ENCODE measurements around the gene BLM. TPM values are rescaled to one million over a fixed set of nuclear protein-coding genes. Genes with fewer than 3 reads are reported as not detected.

Gene BLM
- total RNA-seq, 1 donor from 2014 or later, result 11.5 TPM

GRCh38 chr15:90681480-90681879, 35.7 kb upstream of the BLM start:
- Mint-ChIP-seq H3K4me1 (ENCODE audit: unreplicated experiment) (peaks cover 5% of the 10 kb centered on the region), H3K36me3 (ENCODE audit: low read depth, unreplicated experiment) (no peaks in the 10 kb centered on the region), H3K27me3 (ENCODE audit: unreplicated experiment) (peaks cover 7% of the 10 kb centered on the region), H3K27ac (ENCODE audit: unreplicated experiment) (no peak overlapping the region), H3K9me3 (ENCODE audit: unreplicated experiment) (no peaks in the 10 kb centered on the region), H3K4me3 (ENCODE audit: unreplicated experiment) (no peak overlapping the region)
- TF ChIP-seq, protein P1, sequence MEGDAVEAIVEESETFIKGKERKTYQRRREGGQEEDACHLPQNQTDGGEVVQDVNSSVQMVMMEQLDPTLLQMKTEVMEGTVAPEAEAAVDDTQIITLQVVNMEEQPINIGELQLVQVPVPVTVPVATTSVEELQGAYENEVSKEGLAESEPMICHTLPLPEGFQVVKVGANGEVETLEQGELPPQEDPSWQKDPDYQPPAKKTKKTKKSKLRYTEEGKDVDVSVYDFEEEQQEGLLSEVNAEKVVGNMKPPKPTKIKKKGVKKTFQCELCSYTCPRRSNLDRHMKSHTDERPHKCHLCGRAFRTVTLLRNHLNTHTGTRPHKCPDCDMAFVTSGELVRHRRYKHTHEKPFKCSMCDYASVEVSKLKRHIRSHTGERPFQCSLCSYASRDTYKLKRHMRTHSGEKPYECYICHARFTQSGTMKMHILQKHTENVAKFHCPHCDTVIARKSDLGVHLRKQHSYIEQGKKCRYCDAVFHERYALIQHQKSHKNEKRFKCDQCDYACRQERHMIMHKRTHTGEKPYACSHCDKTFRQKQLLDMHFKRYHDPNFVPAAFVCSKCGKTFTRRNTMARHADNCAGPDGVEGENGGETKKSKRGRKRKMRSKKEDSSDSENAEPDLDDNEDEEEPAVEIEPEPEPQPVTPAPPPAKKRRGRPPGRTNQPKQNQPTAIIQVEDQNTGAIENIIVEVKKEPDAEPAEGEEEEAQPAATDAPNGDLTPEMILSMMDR (IDR thresholded peaks at IDR 0.05; ENCODE audit: unreplicated experiment), result no peak
- no peak for DNase-seq (ENCODE audit: low spot score)

DNA sequence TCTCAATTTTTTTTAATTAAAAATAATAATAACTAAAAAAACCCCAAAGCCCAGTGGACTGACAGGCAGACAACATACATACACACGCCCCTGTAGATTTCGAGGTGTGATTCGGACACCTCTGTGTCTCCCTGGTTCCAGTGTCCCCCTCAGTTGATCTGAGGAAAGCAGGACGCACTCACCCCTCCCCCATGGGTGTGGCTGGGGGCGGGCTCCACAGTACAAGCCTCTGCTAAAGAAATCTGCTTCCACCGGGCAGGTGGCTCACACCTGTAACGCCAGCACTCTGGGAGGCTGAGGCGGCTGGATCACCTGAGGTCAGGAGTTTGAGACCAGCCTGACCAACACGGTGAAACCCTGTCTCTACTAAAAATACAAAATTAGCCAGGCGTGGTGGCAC, 33.8 kb upstream of the BLM start:
- no peak overlapping the region for H3K27ac Mint-ChIP-seq (ENCODE audit: unreplicated experiment)
- DNase-seq (ENCODE audit: low spot score), result no peak
- no peaks in the 10 kb centered on the region for H3K9me3 Mint-ChIP-seq (ENCODE audit: unreplicated experiment)
- peaks cover under 1% of the 10 kb centered on the region for H3K4me1 Mint-ChIP-seq (ENCODE audit: unreplicated experiment)
- no peaks in the 10 kb centered on the region for H3K36me3 Mint-ChIP-seq (ENCODE audit: low read depth, unreplicated experiment)
- peaks cover 7% of the 10 kb centered on the region for H3K27me3 Mint-ChIP-seq (ENCODE audit: unreplicated experiment)
- TF ChIP-seq, protein P1 (IDR thresholded peaks at IDR 0.05; ENCODE audit: unreplicated experiment), result no peak
- no peak overlapping the region for H3K4me3 Mint-ChIP-seq (ENCODE audit: unreplicated experiment)

DNA sequence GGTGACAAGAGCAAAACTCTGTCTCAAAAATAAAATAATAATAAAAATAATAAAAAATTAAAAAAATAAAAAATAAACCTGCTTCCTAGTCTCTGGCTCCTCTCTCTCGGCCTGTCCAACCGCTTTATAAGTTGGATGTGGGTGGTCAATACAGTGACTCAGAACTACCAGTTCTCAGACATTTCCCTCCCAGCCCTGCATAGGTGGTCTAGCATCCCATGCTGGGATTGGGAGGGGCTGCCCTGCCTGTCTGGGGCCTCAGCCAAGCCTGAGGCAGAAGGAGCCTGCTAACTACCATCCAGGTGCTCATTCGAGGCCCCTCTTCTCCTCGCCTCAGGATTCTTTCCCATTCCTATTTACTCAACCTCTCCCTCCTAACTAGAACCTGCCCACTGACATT, 33.3 kb upstream of the BLM start:
- no peaks in the 10 kb centered on the region for H3K4me1 Mint-ChIP-seq (ENCODE audit: unreplicated experiment)
- H3K27me3 Mint-ChIP-seq (ENCODE audit: unreplicated experiment), result peaks cover 7% of the 10 kb centered on the region
- TF ChIP-seq, protein P1 (IDR thresholded peaks at IDR 0.05; ENCODE audit: unreplicated experiment), result no peak
- no peak for DNase-seq (ENCODE audit: low spot score)
- no peaks in the 10 kb centered on the region for H3K36me3 Mint-ChIP-seq (ENCODE audit: low read depth, unreplicated experiment)
- no peaks in the 10 kb centered on the region for H3K9me3 Mint-ChIP-seq (ENCODE audit: unreplicated experiment)
- no peak overlapping the region for H3K27ac Mint-ChIP-seq (ENCODE audit: unreplicated experiment)
- H3K4me3 Mint-ChIP-seq (ENCODE audit: unreplicated experiment), result no peak overlapping the region

- Mint-ChIP-seq H3K27me3 (ENCODE audit: unreplicated experiment) (peaks cover 7% of the 10 kb centered on the region), H3K4me1 (ENCODE audit: unreplicated experiment) (no peaks in the 10 kb centered on the region), H3K27ac (ENCODE audit: unreplicated experiment) (no peak overlapping the region), H3K36me3 (ENCODE audit: low read depth, unreplicated experiment) (no peaks in the 10 kb centered on the region), H3K4me3 (ENCODE audit: unreplicated experiment) (no peak overlapping the region), H3K9me3 (ENCODE audit: unreplicated experiment) (no peaks in the 10 kb centered on the region)
- no peak for DNase-seq (ENCODE audit: low spot score)
- TF ChIP-seq, protein P1 (IDR thresholded peaks at IDR 0.05; ENCODE audit: unreplicated experiment), result no peak
These were observed 32.9 kb upstream of the BLM start for GRCh38 chr15:90684281-90684680.

GRCh38 chr15:90685591-90686434, 31.3 kb upstream of the BLM start:
- H3K4me3 Mint-ChIP-seq (ENCODE audit: unreplicated experiment), result no peak overlapping the region
- no peaks in the 10 kb centered on the region for H3K9me3 Mint-ChIP-seq (ENCODE audit: unreplicated experiment)
- H3K4me1 Mint-ChIP-seq (ENCODE audit: unreplicated experiment), result no peaks in the 10 kb centered on the region
- H3K27me3 Mint-ChIP-seq (ENCODE audit: unreplicated experiment), result peaks cover 3% of the 10 kb centered on the region
- DNase-seq (ENCODE audit: low spot score), result no peak
- H3K27ac Mint-ChIP-seq (ENCODE audit: unreplicated experiment), result no peak overlapping the region
- TF ChIP-seq, protein P1 (IDR thresholded peaks at IDR 0.05; ENCODE audit: unreplicated experiment), result no peak
- no peaks in the 10 kb centered on the region for H3K36me3 Mint-ChIP-seq (ENCODE audit: low read depth, unreplicated experiment)
